Stimulated activated CD4-positive, alpha-beta T cell treated with anti-CD3 and anti-CD28 coated beads, Interleukin-15, amount 100 ng/mL, for 48 hours (primary cell): ENCODE measurements around the gene ZNF132.
"Not testable (repeated sequence)": the region's sequence is repeated elsewhere in the genome, so short reads cannot be mapped to it uniquely, and the experiment has no call there.

ENCODE experiments used
- DNase-seq, 2 donors: peaks; one replicate each; pipeline ENCODE4 v3.0.0-alpha.2; 2020; ENCODE audit warnings: low read depth in 2 of 2

The ZNF132 gene

DNA sequence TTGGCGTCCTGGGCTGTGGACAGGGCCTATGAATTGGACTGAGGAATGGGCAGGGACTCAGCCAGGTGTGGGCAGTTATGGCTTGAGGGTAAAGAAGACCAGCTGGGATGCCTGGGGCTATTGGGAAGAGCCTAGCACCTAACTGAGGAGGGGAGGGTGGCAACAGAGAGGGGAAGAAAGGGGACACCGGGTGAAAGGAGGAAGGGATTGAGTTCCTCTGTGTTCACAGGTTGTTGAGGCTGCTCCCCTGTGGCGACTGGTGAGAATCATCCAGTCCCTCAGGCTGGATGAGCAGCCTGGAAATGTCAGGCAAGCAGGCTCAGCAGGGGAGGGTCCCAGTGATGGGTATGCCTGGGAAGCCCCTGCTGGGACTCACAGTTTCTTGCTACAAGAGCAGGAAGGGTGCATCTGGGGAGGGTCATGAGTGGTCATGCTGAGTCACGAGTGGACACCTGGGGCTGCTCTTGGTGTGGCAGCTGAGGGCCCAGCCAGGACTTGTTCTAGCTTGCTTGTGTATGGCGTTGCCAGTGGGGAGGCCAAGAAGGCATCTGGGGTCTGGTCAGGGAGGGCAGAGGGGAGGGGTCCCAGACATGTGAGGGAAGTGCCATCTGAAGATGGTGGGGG is 28.4 kb upstream of the ZNF132 start:
- no peak for DNase-seq

DNA sequence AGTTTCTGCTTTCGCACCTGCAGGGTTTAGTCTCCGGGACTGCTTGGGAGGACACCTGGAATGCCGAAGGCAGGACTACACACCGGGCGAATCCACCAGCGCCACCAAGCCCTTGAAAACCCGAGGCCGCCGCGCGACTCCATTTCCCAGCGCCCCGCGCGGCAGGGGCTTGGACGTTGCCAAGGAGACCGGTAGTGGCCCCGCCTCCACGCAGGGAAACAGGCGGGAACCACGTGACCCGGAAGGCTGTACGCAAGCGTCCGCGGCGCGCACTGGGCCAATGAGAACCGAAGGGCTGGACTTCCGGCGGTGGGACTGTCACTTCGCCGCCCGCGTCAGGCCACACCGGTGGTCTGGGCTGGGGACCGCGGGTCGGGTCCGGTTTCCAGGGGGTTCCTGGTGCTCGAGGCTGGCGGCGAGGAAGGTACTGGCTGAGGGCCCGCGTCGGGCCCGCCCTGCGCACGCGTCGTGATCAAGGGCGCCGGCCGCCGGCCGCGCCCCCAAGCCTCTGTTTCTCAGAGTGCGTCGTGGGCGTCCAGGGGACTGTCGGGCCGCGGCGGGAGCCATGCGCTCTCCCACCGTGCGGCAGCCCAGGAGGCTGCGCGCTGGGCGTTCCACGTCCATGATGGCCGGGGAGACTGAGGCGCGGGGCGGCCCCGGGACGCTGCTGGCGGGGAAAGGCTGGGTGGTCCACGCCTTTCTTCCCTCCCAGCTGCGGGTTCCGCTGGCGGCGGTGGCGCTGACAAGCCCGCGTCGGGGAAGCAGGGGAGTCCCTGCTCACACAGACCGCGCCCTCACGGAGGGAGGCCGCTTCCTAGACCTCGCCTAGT is 27.0 kb upstream of the ZNF132 start, which contains the start of gene ZNF324:
TSS of gene ZNF324 (plus strand) at position 321 of the 830 bp plus-strand sequence. CDS start 2,106 bp downstream, outside the sequence.
- peak; percentile 95 to 97 for DNase-seq

DNA sequence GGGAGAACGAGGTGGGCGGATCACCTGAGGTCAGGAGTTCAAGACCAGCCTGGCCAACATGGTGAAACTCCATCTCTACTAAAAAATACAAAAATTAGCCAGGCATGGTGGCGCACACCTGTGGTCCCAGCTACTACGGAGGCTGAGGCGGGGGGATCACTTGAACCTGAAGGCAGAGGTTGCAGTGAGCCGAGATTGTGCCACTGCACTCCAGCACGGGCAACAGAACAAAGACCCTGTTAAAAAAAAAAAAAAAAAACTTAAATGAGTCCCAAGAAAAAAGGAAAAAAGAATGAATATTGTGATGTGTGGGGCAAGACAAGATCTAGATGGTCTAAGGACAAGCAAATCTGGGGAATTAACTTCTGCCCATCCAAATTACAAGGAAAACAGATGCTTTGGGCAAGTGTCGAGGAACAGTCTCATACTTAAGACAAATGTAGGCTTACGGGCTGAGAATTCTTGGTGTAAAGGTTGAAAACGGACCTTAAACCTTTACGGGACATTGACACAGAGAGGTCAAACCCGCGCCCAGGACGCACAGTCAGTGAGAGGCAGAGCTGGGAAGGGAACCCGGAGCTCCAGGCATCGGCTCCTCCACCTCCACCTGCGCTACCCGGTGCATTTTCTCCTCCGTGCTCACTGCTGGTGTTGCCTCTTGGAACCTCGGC is 26.3 kb upstream of the ZNF132 start:
- no peak for DNase-seq

DNA sequence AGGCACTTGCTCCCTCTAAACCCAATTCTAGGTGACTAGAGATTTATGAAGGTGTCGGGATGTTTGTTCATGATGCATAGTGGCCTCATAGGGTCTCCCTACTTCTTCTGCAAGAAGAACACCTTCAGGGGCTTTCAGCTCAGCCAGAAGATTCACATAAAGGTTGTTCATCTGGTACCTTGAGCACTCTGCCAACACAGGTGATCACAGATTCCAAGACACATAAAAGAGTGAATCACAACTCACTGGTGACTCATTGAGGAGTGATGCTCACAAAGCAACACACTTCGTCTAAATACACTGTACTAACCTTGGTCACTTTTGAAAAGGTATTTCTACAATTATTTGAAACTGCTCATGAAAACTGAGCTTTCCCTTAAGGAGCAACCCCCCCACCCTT is 20.1 kb upstream of the ZNF132 start:
- no peak for DNase-seq

DNA sequence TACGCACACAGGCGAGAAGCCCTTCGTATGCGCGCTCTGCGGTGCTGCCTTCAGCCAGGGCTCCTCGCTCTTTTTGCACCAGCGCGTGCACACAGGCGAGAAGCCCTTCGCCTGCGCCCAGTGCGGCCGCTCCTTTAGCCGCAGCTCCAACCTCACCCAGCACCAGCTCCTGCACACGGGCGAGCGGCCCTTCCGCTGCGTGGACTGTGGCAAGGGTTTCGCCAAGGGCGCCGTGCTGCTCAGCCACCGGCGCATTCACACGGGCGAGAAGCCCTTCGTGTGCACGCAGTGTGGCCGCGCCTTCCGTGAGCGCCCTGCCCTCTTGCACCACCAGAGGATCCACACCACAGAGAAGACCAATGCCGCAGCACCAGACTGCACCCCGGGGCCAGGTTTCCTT is 16.2 kb upstream of the ZNF132 start:
- DNase-seq = no peak

DNA sequence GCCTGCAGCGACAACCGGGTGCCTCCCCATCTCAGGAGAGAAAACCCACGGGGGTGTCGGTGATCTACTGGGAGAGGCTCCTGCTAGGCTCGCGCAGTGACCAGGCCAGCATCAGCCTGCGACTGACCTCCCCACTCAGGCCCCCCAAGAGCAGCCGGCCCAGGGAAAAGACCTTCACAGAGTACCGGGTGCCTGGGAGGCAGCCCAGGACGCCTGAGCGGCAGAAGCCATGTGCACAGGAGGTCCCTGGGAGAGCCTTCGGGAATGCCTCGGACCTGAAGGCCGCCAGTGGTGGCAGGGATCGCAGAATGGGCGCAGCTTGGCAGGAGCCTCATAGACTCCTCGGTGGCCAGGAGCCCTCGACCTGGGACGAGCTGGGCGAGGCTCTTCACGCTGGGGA is 15.4 kb upstream of the ZNF132 start:
- no peak for DNase-seq

DNA sequence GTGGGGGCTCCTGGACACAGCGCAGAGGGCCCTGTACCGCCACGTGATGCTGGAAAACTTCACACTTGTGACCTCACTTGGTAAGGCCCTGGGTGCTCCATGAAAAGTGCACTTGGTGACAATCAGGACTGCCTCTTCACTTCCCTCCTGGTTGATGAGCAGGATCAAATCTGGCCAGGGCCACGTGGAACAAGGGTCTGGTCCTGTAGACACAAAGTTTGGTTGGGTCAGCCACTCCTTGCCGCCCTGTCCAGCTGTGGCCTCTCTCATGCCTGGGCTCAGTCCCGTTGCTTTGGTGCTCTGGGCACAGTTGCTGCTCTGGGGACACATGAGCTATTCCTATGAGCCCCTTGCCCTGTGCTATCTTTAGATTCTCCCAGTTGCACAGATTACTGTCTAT is 13.8 kb upstream of the ZNF132 start:
- no peak for DNase-seq

DNA sequence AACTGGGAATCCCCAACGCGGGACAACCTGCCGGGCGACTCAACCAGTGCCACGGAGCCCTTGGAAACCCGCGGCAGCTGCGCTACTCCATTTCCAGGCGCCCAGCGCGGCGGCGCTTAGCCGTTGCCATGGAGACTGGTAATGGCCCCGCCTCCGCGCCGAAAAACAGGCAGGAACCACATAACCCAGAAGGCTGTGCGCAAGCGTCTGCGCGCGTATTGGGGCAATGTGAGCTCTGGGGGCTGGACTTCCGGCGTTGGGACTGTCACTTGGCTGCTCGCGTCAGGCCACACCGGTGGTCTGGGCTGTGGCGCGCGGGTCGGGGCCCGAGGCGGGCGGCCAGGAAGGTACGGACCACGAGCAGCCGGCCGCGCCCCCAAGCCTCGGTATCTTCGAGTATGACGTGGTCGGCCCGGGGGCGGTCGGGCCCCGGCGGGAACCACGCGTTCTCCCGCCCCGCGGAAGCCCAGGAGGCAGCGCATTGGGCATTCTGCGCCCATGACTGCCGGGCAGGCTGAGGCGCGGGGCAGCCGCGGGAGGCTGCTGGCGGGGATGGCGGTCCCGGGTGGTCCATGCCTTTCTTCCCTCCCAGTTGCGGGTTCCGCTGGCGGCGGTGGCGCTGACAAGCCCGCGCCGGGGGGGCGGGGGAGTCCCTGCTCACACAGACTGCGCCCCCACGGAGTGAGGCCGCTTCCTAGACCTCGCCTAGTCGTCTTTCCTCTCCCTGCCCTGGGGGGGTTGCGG is 11.6 kb upstream of the ZNF132 start, which contains the start of gene ZNF324B:
TSS of gene ZNF324B (plus strand) at position 265 of the 744 bp plus-strand sequence. CDS start 2,080 bp downstream, outside the sequence.
- DNase-seq = peak; percentile 91 to 92

DNA sequence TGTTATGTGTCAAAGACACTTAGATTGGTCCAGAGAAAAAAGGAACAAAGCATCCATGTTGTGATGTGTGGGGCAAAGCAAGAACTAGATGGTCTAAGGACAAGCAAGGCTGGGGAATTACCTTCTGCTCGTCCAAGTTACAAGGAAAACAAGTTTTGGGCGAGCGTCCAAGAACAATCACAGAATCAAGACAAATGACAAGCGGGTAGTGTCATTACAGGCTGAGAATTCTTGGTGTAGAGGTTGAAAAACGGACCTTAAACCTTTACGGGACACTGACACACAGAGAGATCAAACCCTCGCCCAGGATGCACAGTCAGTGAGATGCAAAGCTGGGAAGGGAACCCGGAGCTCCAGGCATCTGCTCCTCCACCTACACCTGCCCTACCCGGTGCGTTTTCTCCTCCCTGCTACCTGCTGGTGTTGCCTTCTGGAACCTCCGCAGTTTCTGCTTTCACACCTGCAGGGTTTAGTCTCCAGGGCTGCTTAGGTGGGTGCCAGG is 11.0 kb upstream of the ZNF132 start:
- DNase-seq = no peak

DNA sequence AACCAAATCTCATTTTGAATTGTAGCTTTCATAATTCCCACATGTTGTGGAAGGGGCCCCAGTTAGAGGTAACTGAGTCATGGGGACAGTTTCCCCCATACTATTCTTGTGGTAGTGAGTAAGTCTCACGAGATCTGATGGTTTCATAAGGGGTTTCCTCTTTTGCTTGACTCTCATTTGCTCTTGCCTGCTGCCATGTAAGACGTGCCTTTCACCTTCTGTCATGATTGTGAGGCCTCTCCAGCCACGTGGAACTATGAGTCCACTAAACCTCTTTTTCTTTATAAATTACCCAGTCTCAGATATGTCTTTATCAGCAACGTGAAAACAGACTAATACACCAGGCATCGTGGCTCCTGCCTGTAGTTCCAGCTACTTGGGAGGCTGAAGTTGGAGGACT is 10.0 kb upstream of the ZNF132 start:
- not testable (repeated sequence) for DNase-seq

DNA sequence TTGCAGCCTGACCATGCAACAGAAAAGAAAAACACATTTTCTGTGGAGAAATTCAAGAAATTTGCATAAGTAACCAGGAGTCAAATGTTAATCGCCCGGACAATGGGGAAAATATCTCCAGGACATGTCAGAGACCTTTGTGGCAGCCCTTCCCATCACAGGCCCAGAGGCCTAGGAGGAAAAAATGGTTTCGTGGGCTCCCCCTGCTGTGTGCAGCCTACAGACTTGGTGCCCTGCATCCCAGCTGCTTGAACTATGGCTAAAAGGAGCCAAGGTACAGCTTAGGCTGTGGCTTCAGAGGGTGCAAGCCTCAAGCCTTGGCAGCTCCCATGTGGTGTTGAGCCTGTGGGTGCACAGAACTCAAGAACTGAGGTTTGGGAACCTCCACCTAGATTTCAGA is 8.9 kb upstream of the ZNF132 start:
- DNase-seq = not testable (repeated sequence)

DNA sequence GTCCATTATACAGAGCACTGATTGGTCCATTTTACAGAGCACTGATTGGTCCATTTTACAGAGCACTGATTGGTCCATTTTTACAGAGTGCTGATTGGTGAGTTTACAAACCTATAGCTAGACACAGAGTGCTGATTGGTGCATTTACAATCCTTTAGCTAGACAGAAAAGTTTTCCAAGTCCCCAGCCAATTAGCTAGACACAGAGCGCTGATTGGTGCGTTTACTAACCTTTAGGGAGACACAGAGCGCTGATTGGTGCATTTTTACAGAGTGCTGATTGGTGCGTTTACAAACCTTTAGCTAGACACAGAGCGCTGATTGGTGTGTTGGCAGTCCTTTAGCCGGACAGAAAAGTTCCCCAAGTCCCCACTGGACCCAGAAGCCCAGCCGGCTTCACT is 3.0 kb upstream of the ZNF132 start:
- DNase-seq = not testable (repeated sequence)

DNA sequence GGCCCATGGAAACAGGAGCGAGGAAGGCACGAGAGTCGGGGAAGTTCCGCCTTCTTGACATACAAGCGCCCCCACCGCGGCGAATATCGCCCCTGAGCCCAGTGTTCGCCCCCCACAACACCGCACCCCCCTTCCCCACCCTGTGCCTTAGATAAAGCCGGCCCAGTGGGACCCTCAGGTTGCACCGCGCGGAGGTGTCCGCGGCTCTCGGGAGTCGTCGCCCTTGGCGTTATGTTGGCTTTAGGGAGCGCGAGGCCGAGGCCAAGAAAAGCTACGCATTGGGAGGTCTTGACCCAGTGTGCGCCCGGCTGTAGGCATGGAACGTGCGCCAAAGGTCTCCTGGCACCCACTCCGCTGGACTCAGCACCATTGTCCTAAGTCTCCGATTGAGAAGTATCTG is 603 bp upstream of the ZNF132 start:
- no peak for DNase-seq

DNA sequence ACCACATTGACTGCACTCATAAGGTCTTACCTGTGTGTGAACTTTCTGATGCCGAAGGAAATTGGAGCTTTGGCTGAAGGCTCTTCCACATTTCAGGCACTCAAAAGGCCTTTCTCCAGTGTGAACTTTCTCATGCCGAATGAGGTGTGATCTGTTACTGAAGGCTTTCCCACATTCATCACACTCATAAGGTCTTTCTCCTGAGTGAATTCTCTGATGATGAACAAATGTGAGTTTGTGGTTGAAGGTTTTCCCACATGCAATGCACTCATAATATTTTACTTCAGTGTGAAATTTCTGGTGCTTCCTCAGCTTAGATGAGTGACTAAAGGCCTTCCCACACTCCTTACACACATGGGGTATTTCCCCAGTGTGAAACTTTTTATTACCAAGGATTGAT is 5.7 kb downstream of the ZNF132 start:
- DNase-seq = no peak

DNA sequence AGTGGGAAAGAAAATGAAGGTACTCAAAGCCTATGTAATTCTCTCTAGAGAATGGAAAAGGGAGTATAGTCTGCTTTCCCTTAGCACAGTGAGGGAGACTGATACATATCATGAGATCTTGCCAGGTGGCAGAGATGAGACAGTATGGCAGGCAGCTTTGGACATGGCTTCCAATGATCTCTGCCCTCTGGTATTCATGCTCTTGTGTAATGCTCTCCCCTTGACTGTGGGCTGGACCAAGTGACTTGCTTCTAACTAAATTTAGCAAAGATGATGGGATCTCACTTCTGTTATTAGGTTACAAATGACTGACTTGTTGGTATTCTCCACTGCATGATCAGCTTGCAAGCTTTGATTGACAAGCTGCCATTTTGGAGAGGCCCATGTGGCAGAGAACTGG is 10.2 kb downstream of the ZNF132 start:
- no peak for DNase-seq

DNA sequence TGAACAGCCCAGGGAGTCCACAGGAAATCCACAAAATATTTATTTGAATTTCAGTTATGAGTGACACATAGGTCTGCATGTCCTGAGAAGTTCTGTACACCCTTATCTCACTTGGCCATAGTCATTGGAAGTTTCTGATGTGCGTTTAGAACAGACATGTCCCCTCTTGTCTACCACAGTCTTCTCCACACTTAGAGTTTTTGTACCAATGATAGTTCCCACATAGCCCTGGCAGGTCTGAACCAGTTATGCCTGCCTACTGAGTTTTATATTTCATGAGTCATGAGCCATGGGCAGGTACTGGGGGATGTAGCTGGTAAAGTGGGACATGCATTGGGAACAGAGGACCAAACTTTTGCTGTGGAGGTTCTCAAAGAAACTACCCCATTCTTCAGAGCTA is 11.3 kb downstream of the ZNF132 start:
- DNase-seq = no peak

DNA sequence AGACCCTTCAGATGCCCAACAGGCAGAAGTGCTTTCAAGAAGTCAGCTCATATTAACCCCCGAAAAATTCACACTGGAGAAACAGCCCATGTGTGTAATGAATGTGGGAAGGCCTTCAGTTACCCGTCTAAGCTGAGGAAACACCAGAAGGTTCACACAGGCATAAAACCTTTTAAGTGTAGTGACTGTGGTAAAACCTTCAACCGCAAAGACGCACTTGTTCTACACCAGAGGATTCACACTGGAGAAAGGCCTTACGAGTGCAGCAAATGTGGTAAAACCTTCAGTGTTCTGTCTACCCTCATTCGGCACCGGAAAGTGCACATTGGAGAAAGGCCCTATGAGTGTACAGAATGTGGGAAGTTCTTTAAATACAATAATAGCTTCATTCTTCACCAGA is 22.9 kb downstream of the ZNF132 start:
- no peak for DNase-seq

DNA sequence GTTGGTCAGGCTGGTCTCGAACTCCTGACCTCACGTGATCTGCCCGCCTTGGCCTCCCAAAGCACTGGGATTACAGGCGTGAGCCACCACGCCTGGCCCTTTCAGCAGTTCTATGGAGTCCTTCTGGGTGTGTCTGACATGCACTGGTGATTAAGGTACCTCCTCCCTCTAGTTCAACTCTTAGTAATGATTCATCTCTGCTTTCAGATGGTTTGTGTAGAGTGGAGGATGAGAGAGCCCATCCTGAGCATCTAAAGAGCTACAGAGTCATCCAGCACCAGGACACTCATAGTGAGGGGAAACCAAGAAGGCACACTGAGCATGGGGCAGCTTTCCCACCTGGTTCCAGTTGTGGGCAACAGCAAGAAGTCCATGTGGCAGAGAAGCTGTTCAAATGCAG is 23.3 kb downstream of the ZNF132 start:
- no peak for DNase-seq

DNA sequence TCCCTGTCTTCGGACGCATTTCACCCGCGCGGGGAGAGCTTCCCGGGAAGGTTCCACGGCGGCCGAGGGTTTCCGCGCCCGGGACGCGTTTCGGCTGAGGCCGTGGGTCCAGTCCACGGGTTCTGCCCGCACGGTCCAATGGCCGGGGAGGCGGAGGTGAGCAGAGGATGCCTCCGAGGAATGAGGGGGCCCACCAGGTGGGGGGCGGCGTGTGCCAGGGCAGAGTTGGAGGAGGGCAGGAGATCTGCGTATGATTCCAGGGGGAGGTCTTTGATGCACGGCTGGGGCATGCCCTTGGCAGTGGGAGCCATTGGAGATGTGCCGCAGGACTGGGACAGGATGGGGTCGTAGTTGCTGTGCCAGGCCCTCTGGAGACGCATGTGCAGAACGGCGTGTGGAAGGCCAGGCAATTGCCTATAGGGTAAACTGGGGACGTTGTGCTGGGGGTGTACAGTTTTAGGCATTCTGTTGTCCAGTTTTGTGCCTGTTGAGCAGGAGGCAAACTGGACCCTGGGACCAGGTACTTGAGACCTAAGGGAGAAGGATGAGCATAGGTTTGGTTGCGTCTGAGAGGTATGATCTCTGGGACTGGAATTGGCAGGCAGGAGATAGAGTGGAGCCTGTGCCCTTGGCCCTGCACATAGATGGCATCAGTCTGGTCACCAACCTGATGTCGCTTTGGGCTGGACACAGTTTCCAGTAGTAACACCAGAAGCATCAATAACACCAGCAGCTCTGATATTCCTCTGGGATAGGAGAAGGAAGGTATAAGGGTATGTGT is 30.8 kb downstream of the ZNF132 start:
- DNase-seq = no peak

DNA sequence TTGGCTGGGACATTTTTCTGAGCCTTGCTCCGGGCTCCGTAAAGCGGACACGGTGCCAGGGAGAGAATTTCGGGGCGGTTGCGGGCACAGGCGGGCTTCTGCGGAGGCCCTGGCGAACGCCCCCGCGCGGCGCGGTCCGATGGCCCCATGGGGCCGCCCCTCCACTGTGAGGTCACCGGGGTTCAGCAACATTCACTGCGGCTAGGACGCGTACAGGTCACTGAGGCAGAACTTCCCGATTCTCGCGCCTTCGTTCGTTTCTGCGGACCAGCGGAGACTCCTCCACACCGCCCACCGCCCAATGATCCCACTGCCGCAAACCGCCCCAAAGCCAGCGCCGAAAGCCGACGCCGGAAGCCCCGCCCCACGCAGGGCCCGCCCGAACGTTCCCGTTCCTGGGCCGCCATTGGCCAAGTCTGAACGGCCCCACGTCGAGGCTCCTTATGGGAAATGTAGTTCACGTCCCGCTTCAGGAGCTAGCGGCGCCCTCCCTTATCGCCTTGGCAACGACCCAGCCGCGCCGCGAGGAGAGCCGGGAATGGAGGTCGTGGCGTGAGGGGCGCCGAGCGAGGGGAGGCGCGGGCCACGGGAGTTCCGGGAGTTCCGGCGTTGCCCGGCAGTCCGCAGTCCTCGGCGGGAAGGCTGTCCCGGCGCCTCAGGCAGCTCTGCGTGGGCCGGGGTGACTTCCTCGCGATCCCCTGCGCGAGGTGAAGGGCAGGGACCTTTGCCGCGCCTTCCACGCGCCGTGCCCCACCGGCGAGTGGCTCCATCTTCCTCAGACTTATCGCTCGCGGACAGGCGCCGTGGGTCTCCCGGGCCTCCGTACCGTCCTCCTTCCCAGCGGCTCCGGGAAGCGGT is 31.6 kb downstream of the ZNF132 start, which contains the start of gene ZNF584:
TSS of gene ZNF584 (plus strand) at position 498 of the 858 bp plus-strand sequence. CDS start 499 bp downstream, outside the sequence.
- peak; percentile 88 to 93 for DNase-seq
